Esophagus muscularis mucosa (tissue), 2 donors: ENCODE data around the gene FAIM.

Experiments used
- EP300 ChIP-seq: sonication (generic); formaldehyde crosslinking; IDR thresholded peaks from one replicate; pipeline ENCODE4 v1.6.1; 2017; ENCODE audit warnings: antibody characterized with exemption
- POLR2A ChIP-seq: fragments of 450-650 bp; IDR thresholded peaks from one replicate; pipeline ENCODE4 v1.6.1; 2017; ENCODE audit warnings: antibody characterized with exemption, moderate library complexity, mild to moderate bottlenecking, low read depth

DNA sequence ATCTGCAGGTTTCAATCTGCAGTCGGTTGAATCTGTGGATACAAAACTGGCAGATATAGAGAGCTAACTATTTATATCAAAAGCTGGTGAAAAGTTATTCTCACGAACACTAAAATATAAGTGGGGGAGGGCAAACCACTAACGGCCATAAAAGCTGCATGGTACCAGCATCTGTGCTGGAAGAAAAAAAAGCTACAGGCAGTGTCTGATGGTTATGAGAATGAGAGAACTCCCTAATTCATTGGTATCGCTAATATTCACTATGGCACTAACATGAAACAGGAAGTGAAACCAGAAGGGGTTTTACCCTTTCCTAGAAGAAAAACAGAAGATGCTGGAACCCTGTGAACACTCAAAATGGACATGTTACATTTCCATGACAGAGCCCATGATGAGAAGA, 30.4 kb upstream of the FAIM start:
- TF ChIP-seq POLR2A (no peak), EP300 (no peak)
